HG03045 (cell line): ENCODE data around the gene MCRIP2.
"Not testable (repeated sequence)": the region's sequence is repeated elsewhere in the genome, so short reads cannot be mapped to it uniquely, and the experiment has no call there.

Source experiments
- ATAC-seq: cut with Tn5 transposase; IDR thresholded peaks from one replicate; pipeline ENCODE4 v1.9.1; 2021; ENCODE audit warnings: mild to moderate bottlenecking, moderate library complexity; ENCODE audit not compliant: unreplicated experiment

Gene MCRIP2, protein sequence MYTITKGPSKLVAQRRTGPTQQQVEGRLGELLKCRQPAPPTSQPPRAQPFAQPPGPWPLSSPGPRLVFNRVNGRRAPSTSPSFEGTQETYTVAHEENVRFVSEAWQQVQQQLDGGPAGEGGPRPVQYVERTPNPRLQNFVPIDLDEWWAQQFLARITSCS

DNA sequence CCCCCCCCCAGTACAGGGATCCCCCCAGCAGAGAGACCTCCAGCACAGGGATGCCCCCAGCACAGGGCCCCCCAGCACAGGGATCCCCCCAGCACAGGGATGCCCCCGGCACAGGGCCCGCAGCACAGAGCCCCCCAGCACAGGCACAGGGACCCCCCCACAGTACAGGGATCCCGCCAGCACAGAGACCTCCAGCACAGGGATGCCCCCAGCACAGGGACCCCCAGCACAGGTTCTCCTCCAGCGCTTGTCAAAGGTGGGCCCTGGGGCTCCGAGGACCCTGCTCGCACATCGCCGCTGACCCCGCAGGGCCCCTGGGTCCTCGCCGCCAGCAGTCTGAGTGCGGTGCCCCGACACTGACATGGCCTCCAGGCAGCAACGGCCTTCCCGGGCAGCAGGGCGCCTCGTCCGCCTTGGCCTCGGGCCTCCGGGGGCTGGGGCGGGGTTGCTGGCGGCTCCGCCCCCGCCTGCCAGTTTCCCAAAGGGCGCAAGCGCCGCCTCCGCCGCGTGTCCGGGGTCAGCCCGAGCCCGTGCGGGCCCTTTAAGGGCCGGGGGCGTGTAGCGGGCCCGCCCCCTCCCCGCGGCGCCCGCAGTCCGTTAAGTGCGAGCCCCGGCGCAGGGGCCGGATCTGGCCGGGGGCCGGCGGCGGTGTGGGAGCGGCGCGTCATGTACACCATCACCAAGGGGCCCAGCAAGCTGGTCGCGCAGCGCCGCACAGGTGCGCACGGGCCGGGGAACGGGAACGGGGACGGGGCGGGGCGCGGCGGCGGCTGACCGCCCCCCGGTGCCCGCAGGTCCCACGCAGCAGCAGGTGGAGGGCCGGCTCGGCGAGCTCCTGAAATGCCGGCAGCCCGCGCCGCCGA, at the start of gene MCRIP2:
Gene MCRIP2, plus strand, starts transcription at position 503 of the 863 bp plus-strand sequence. Its CDS starts 164 bp downstream, at position 667.
- peak; percentile 39 for ATAC-seq

GRCh38 chr16:591892-592517, 49.6 kb upstream of the MCRIP2 start:
- no peak for ATAC-seq

- ATAC-seq = no peak
Measured at GRCh38 chr16:592518-593306, 48.9 kb upstream of the MCRIP2 start.

DNA sequence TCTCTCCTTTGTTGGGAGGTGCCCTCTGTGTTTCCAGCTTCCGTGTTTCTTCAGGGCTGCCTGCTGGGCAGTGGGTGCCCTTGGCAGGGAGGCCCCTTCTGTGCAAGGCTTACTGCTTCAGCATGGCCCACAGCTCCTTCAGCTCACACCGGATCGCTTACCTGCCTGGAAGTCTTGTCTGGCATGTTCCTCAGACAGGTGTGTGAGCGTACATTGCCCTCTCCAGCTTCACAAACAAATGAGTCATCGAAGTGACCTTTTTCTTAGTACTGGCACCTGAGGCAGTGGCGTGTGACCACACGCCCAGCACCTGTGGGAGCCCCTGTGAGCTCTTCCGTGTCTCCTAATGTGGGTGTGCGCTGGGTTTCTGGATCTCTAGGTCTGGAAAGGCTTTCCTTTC, 48.2 kb upstream of the MCRIP2 start:
- no peak for ATAC-seq

- no peak for ATAC-seq
Measured at GRCh38 chr16:593807-594206, 47.8 kb upstream of the MCRIP2 start.

DNA sequence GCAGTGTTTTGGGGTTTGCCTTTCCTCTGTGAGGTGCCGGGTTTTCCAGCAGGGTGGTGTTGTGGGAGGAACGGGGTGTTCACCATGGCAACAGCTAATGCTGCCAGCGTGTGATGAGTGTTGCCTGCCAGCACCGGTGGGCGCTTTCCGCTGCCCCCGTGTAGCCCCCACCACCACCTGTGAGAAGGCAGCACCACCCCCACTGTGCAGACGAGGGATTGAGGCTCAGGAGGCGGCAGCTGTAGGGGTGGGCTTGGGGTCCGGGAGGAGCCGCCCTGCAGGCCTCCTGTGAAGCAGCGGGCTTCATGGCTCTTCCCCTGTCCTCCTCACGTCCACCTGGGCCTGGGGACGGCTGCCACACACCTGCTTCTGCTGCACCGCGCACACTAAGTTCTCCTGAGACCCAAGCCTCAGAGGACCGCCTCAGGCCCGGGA, 46.5 kb upstream of the MCRIP2 start:
- ATAC-seq = no peak

GRCh38 chr16:595942-596735, 45.5 kb upstream of the MCRIP2 start:
- no peak for ATAC-seq

DNA sequence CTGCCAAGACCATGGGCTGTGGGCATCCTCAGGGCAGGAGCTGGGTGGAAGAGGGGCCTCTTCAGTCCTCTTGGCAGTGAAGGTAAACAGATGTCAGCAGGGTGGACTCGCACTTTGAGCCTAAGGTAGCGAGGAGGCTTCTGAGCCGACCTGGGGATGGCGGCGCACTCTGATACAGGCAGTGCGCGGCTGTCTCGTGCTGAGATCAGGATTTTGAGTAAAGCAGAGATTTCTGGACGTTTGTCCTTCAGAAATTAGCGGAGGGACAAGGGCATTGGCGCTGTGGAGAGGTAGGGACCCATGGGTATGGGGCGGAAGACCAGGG, 44.9 kb upstream of the MCRIP2 start:
- no peak for ATAC-seq

GRCh38 chr16:597655-598054, 44.0 kb upstream of the MCRIP2 start:
- ATAC-seq = not testable (repeated sequence)

GRCh38 chr16:598823-599739, 42.5 kb upstream of the MCRIP2 start:
- no peak for ATAC-seq

DNA sequence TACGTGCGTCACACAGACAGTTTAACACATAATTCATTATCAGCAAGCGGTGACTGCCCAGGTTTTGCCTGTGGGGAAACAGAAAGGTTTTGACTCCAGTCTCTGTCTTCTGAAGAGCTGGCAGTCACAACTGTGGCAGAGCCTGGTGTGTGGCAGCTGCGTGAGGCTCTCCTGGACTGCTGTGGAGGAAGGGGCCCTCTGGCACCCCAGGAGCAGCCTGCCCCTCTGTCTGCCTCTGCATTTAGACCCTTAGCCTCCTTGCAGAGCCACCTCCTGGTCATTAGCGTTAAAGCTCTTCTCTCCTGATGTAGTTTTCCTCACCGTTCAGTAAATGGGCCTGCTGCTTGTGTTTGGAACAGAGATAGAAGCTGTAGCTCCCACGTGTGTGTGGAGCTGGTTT, 40.8 kb upstream of the MCRIP2 start:
- no peak for ATAC-seq

DNA sequence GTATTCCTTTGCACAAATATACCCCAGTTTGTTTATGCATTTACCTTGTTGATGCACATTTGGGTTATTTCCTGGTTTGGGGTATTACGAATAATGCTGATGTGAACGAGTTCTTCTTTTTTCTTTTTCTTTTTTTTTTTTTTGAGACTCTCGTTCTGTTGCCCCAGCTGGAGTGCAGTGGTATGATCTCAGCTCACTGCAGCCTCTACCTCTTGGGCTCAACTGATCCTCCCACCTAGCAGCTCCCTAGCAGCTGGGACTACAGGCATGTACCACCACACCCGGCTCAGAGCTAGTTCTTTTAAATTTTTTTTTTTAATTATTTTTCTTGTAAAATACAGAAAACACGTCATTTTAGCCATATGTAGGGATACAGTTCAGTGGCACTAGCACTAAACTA, 37.7 kb upstream of the MCRIP2 start:
- no peak for ATAC-seq

DNA sequence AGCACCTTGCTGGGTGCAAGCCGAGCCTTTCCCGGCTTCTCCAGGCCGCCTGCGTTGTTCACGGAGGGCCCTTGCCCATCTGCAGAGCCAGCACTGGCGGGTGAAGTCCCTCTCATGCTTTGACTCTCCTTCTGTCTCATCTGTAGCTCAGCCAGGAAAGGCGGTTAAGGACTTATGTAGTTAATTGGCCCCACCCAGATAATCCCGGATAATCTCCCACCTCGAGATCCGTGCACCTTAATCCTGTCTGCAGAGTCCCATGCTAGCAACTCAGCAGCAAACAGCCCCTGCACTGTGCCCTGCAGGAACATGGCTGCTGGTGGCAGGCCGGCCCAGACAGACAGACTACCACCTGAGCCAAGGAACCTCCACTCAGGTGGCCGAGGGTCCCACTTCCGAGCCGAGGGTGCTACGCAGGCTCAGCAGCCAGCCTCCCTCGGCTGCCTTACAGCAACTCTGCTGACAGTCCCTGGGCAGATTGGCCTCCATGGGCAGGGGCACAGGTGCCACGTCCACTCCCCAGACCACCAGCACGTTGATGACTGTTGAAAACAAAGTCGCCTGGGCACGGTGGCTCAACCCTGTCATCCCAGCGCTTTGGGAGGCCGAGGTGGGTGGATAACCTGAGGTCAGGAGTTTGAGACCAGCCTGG, 34.8 kb upstream of the MCRIP2 start:
- ATAC-seq = no peak

DNA sequence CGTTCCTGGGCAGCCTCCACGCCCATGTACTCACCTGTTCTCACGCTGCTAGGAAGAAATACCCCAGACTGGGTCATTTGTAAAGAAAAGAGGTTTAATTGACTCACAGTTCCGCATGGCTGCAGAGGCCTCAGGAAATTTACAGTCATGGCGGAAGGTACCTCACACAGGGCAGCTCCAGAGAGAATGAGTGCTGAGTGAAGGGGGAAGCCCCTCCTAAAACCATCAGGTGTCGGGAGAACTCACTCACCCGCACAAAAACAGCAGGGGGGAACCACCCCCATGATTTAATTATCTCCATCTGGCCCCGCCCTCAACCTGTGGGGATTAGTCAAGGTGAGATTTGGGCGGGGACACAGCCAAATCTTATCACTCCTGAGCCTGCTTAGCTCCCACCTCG, 33.6 kb upstream of the MCRIP2 start:
- ATAC-seq = no peak

GRCh38 chr16:609316-609715, 32.3 kb upstream of the MCRIP2 start:
- ATAC-seq = no peak

GRCh38 chr16:609984-610383, 31.6 kb upstream of the MCRIP2 start:
- ATAC-seq = no peak

- no peak for ATAC-seq
Measured at GRCh38 chr16:610513-611381, 30.9 kb upstream of the MCRIP2 start.

DNA sequence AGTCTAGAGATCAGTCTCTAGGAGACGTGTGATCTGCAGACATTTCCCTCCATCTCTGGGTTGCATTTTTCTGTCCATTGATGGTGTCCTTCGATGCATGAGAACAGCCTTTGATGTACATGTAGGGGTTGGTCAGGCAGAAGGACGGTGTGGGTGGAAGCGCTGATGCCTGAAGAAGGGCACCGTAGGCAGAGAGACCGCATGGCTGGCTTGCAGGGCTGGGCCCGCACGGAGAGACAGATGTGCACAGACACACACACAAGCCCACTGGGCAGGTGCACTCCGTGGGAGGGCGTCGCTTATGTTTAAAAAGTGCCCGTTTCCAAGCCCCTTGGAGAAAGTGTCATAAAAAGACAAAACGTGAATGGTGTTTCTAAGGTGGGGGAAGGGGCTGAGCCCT, 26.5 kb upstream of the MCRIP2 start:
- ATAC-seq = no peak
